Activated CD8-positive, alpha-beta memory T cell treated with anti-CD3 and anti-CD28 coated beads for 24 hours (primary cell): ENCODE results near the gene ZNF648.
"Not testable (repeated sequence)": the region's sequence is repeated elsewhere in the genome, so short reads cannot be mapped to it uniquely, and the experiment has no call there.

Experiments used
- DNase-seq: peaks from one replicate; pipeline ENCODE4 v3.0.0-alpha.2; 2020

ZNF648 gene, protein sequence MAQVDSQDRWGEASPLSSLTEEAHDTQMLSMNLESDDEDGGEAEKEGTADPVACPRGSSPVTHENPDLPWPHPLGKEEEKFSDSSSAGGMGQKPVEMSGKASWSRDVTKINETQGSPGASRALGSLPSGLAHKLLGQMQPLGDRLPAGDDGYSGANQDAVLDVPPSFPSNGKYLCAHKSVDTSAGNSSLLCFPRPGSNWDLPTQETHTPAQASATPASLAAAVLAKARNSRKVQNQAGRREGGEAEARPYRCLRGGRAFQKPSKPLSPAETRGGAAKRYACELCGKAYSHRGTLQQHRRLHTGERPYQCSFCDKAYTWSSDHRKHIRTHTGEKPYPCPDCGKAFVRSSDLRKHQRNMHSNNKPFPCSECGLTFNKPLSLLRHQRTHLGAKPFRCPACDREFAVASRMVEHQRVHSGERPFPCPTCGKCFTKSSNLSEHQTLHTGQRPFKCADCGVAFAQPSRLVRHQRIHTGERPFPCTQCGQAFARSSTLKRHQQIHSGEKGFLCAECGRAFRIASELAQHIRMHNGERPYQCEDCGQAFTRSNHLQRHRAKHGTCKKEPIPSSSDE

GRCh38 chr1:182061594-182061993, at the start of gene ZNF648:
Gene ZNF648 (minus strand): TSS chr1:182061712. CDS start chr1:182058010, 3,702 bp downstream.
- peak; percentile 26 for DNase-seq

DNA sequence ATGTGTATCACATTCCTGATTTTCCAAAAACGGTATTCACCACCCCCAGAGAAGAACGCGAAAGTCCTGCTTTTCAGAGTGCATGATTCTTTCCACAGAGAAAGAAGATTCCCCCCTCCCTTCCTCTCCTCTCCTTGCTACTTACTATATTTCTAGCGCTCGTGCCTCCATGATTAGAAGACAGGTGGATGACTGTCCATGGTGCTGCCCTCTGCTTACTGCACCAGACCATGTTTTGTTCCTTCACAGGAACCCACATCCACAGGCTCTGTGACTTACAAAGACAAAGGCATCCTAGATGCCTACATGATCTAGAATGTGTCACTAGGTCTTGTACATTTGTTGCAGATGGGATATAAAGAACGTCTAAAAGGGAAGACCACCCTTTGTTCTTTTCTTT, 49.1 kb upstream of the ZNF648 start:
- DNase-seq, result no peak

- no peak for DNase-seq
Measured at GRCh38 chr1:182109771-182110170, 48.3 kb upstream of the ZNF648 start.

GRCh38 chr1:182107209-182107608, 45.7 kb upstream of the ZNF648 start:
- no peak for DNase-seq

DNA sequence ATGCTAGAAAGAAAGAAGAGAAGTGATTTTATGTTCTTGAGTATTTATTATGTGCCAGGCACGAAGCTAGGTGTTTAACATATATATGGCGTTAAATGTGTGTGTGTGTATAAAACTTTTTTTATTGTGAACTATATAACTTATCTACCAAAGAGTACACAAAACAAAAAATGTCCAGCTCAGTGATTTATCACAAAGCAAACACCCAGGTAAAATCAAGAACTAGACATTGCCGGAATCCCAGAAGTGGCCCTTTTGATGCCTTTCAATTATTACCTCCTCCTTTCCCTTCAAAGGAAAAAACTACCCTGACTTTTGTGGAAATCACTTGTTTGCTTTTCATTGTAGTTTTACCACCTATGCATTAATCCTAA, 40.5 kb upstream of the ZNF648 start:
- no peak for DNase-seq

GRCh38 chr1:182101415-182102042, 40.0 kb upstream of the ZNF648 start:
- no peak for DNase-seq

- DNase-seq, result no peak
Measured at GRCh38 chr1:182098301-182098700, 36.8 kb upstream of the ZNF648 start.

- DNase-seq, result no peak
Measured at GRCh38 chr1:182095946-182096345, 34.4 kb upstream of the ZNF648 start.

GRCh38 chr1:182094514-182095005, 33.0 kb upstream of the ZNF648 start:
- DNase-seq, result not testable (repeated sequence)

- no peak for DNase-seq
Measured at GRCh38 chr1:182093781-182094180, 32.3 kb upstream of the ZNF648 start.

DNA sequence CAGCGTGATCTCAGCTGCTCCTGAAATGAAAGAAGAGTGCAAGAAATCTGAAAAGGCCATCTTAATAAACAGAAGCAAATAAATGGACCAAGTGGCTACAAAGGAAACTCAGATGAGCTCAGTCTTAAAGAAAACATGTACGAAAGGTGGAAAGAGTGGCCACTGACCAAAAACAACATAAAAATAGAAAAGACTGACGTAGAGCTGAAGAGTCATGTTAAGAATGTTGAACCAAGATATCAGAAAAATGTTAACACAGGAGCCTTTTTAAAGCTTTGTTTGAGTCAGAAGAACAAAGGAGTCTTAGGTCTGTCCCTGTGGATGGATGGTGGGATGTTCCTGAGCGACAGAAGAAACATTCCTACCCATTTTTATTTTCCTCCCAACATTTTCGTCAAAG, 30.8 kb upstream of the ZNF648 start:
- DNase-seq, result no peak

- no peak for DNase-seq
Measured at GRCh38 chr1:182091083-182091482, 29.6 kb upstream of the ZNF648 start.

DNA sequence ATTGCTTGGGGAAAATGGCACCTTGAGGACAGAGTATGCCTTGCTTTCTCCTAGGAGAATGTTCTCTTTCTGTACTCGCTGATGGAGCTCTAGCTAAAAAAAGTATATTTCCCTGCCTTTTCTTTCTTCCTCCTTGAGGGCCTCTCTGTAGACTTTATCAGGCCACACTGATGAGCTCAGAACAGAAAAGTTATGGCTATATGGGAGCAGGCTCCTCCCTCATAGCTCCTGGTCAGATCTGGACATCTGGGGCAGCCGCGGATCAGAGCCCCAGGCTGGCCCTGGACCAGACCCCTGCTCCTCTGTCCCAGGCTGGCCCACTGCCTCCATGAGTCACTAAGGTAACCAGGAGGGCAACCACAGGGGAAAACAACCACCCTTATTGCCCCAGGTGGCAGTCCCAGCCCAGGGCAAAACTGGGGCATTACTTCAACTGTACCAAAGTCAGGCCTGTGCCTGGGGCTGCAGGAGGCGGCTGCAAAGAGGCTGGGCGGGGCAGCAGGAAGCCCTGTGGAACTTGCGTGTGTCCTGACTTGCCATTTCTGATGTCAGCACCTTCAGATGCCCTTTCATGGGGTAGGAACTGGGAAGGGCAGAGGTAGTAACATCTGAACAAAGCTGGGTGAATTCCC, 26.3 kb upstream of the ZNF648 start:
- DNase-seq, result no peak

GRCh38 chr1:182087304-182087703, 25.8 kb upstream of the ZNF648 start:
- no peak for DNase-seq

DNA sequence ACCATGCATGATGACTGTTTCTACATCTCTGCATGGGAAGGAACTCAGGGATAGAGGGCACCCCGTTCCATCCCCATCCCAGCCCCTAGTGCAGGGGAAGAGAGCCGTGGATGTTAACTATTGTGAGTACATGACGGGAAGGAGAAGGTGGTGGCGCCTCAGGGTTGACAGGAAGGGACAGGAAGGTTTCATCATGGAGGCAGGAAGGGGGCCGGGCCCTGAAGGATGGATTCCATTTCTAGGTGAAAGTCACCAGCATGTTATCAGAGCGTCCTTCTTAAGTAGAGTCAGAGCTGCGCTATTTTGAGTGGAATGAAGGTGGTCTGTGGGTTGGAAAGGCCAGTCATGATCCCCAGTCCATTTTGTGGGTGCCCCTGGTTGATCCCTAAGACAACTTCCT, 25.1 kb upstream of the ZNF648 start:
- DNase-seq, result no peak

- DNase-seq, result no peak
Measured at GRCh38 chr1:182086136-182086535, 24.6 kb upstream of the ZNF648 start.

DNA sequence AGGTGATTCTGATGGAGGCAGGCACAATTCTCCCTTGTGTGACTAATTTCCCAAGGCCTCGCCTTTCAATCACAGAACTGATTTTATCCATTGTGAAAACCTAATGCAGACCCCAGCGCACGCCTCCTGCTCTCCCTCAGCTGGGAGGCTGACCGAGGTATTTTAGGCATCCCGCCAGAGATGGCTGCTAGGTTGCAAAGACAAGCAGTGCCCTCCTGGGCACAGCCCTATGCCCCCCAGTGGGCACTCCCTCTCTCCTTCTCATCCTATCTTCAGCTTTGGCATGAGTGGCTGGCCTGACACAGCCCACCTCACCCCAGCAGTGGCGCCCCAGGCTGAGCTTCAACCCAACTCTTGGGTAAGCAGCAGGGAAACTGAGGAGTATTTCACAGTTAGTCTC, 24.2 kb upstream of the ZNF648 start:
- no peak for DNase-seq

GRCh38 chr1:182084487-182085316, 23.2 kb upstream of the ZNF648 start:
- peak; percentile 89 for DNase-seq

GRCh38 chr1:182083851-182084486, 22.5 kb upstream of the ZNF648 start:
- no peak for DNase-seq

GRCh38 chr1:182080955-182081582, 19.6 kb upstream of the ZNF648 start:
- DNase-seq, result no peak

GRCh38 chr1:182080040-182080439, 18.5 kb upstream of the ZNF648 start:
- no peak for DNase-seq

DNA sequence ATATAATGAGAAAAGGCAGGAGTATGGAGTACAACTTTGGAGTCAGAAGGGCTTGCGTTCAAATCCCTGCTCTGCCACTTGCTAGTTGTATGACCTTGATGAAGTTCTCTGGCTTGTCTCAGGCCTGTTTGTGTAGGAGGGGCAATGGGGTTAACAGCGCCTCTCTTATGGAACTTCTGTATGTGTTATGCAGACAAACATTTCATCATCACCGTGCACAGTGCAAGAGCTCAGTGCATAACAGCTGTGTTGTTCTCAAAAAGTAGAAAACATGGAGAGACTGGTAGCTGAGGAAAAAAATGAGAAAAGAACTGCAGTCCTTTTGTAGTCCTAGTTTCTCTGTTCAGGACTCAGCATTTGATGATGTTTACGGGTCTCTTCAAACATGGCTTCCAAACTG, 10.4 kb upstream of the ZNF648 start:
- DNase-seq, result no peak
